Nephron (organoid): ENCODE data around the gene LRRC49.
"Not testable (repeated sequence)": the region's sequence is repeated elsewhere in the genome, so short reads cannot be mapped to it uniquely, and the experiment has no call there.

Experiments used
- H3K27ac Mint-ChIP-seq, 3 experiments: 2 replicates each; pipeline ENCODE4 v1.8.0; 2020; ENCODE audit warnings: mixed read lengths in 3 of 3, mild to moderate bottlenecking in 2 of 3, moderate library complexity in 1 of 3
- H3K27me3 Mint-ChIP-seq: 2 replicates; pipeline ENCODE4 v1.8.0; 2021; ENCODE audit warnings: low read depth, mild to moderate bottlenecking, moderate library complexity, mixed read lengths
- H3K36me3 Mint-ChIP-seq: 2 replicates; pipeline ENCODE4 v1.8.0; 2020; ENCODE audit warnings: low read depth, mixed read lengths
- H3K4me1 Mint-ChIP-seq: 2 replicates; pipeline ENCODE4 v1.8.0; 2020; ENCODE audit warnings: mixed read lengths
- H3K4me3 Mint-ChIP-seq, 3 experiments: 2 replicates each; pipeline ENCODE4 v1.8.0; 2020; ENCODE audit warnings: mild to moderate bottlenecking in 3 of 3, mixed read lengths in 3 of 3, moderate library complexity in 2 of 3
- H3K9me3 Mint-ChIP-seq: 2 replicates; pipeline ENCODE4 v1.8.0; 2020; ENCODE audit warnings: mixed read lengths
- CTCF ChIP-seq, 3 experiments: fragments of 200-600 bp; sonication (generic); IDR thresholded peaks; one replicate each; pipeline ENCODE4 v1.5.0; 2021; ENCODE audit warnings: antibody characterized with exemption in 3 of 3; ENCODE audit not compliant: unreplicated experiment in 3 of 3

LRRC49 gene

GRCh38 chr15:71003319-71003718 is 110.7 kb downstream of the LRRC49 start:
- Mint-ChIP-seq H3K4me1 (peaks cover 4% of the 10 kb centered on the region), H3K9me3 (peaks cover 22% of the 10 kb centered on the region), H3K27me3 (no peaks in the 10 kb centered on the region), H3K27ac (no peak overlapping the region), H3K36me3 (peaks cover 34% of the 10 kb centered on the region), H3K4me3 (no peak overlapping the region)
- TF ChIP-seq CTCF (IDR thresholded peaks at IDR 0.05; ENCODE audit: unreplicated experiment in 3 of 3), result no peak

- not testable (repeated sequence) for H3K4me1 Mint-ChIP-seq, H3K27me3 Mint-ChIP-seq, H3K4me3 Mint-ChIP-seq, H3K27ac Mint-ChIP-seq
- H3K36me3 Mint-ChIP-seq, result peaks cover 22% of the 10 kb centered on the region
- peaks cover 11% of the 10 kb centered on the region for H3K9me3 Mint-ChIP-seq
Observed at GRCh38 chr15:71004506-71004905, 111.9 kb downstream of the LRRC49 start.

- peaks cover 9% of the 10 kb centered on the region for H3K36me3 Mint-ChIP-seq
- peaks cover 4% of the 10 kb centered on the region for H3K4me1 Mint-ChIP-seq
- TF ChIP-seq CTCF (IDR thresholded peaks at IDR 0.05; ENCODE audit: unreplicated experiment in 3 of 3), result no peak
- no peak overlapping the region for H3K4me3 Mint-ChIP-seq
- H3K27ac Mint-ChIP-seq, result no peak overlapping the region
- peaks cover 8% of the 10 kb centered on the region for H3K9me3 Mint-ChIP-seq
- H3K27me3 Mint-ChIP-seq, result no peaks in the 10 kb centered on the region
Observed at GRCh38 chr15:71005895-71006294, 113.3 kb downstream of the LRRC49 start.

- TF ChIP-seq CTCF (IDR thresholded peaks at IDR 0.05; ENCODE audit: unreplicated experiment in 3 of 3), result no peak
- H3K27me3 Mint-ChIP-seq, result peaks cover 2% of the 10 kb centered on the region
- H3K9me3 Mint-ChIP-seq, result no peaks in the 10 kb centered on the region
- no peak overlapping the region for H3K4me3 Mint-ChIP-seq
- no peak overlapping the region for H3K27ac Mint-ChIP-seq
- H3K36me3 Mint-ChIP-seq, result peaks cover 4% of the 10 kb centered on the region
- no peaks in the 10 kb centered on the region for H3K4me1 Mint-ChIP-seq
Observed at GRCh38 chr15:71008250-71008870, 115.7 kb downstream of the LRRC49 start.

DNA sequence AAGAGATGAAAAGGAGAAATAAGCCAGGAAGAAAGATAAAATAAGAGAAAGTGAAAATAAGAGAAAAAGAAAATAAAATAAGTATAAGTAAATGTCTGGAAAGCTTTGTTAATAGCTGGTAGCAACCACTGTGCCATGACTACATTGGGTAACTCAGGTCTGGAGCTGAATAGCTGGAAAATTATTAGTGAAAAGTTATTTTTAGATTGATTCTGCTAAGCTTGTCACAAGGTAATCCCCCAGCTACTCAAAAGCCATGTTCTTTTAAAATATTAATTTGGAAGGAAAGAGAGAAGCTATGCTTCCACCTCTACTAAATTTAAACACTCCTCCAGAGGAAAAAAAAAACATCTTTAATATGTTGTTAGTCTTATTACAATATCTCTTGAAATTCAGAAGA is 117.8 kb downstream of the LRRC49 start:
- TF ChIP-seq CTCF (IDR thresholded peaks at IDR 0.05; ENCODE audit: unreplicated experiment in 3 of 3), result no peak
- Mint-ChIP-seq H3K27ac (no peak overlapping the region), H3K27me3 (peaks cover 3% of the 10 kb centered on the region), H3K4me3 (no peak overlapping the region), H3K4me1 (no peaks in the 10 kb centered on the region), H3K9me3 (no peaks in the 10 kb centered on the region), H3K36me3 (no peaks in the 10 kb centered on the region)

DNA sequence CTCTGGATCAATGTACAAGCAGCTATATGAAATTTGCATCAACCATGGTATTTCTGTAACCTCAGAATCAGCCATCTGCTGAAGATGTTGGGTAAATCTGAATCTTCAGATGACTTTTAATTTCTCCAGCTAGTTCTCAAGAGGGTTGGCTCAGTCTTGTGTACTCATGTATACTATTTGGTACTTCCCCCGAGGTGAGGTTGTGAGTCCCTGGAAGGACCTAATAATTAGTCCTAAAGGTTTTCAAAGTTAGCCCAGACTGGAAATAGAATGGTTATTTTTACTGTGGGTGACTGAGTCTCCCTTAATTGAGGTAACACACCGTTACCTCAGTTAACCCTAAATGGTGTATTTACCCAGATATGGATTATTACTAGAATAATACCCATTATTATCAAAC is 118.4 kb downstream of the LRRC49 start:
- no peak overlapping the region for H3K27ac Mint-ChIP-seq
- no peaks in the 10 kb centered on the region for H3K4me1 Mint-ChIP-seq
- no peaks in the 10 kb centered on the region for H3K9me3 Mint-ChIP-seq
- no peak for TF ChIP-seq CTCF (IDR thresholded peaks at IDR 0.05; ENCODE audit: unreplicated experiment in 3 of 3)
- no peaks in the 10 kb centered on the region for H3K36me3 Mint-ChIP-seq
- H3K27me3 Mint-ChIP-seq, result peaks cover 3% of the 10 kb centered on the region
- H3K4me3 Mint-ChIP-seq, result no peak overlapping the region
